HEK293 (cell line): ENCODE results near the gene SNN.

Source experiments
- INSM2 ChIP-seq: fragments of 450-650 bp; formaldehyde crosslinking; IDR thresholded peaks from 2 replicates; pipeline ENCODE4 v1.5.1; 2016; ENCODE audit warnings: missing biosample characterization, missing genetic modification characterization
- KLF1 ChIP-seq: fragments of 450-650 bp; formaldehyde crosslinking; IDR thresholded peaks from 2 replicates; pipeline ENCODE4 v1.5.1; 2016; ENCODE audit warnings: missing biosample characterization, missing genetic modification characterization
- PRDM2 ChIP-seq: fragments of 450-650 bp; formaldehyde crosslinking; IDR thresholded peaks from 2 replicates; pipeline ENCODE4 v1.5.1; 2016; ENCODE audit warnings: missing biosample characterization, missing genetic modification characterization, borderline replicate concordance
- PRDM6 ChIP-seq: fragments of 450-650 bp; formaldehyde crosslinking; IDR thresholded peaks from 2 replicates; pipeline ENCODE4 v1.5.1; 2017; ENCODE audit warnings: missing biosample characterization, missing genetic modification characterization
- SP2 ChIP-seq: fragments of 450-650 bp; formaldehyde crosslinking; IDR thresholded peaks from 2 replicates; pipeline ENCODE4 v1.5.1; 2016; ENCODE audit warnings: missing biosample characterization, missing genetic modification characterization
- YY1 ChIP-seq: fragments of 450-650 bp; formaldehyde crosslinking; IDR thresholded peaks from 2 replicates; pipeline ENCODE4 v1.5.1; 2018; ENCODE audit warnings: missing biosample characterization, missing genetic modification characterization
- ZBTB7A ChIP-seq: fragments of 450-650 bp; formaldehyde crosslinking; IDR thresholded peaks from 2 replicates; pipeline ENCODE4 v1.5.1; 2016; ENCODE audit warnings: low read depth, missing biosample characterization, missing genetic modification characterization
- ZFHX2 ChIP-seq: fragments of 450-650 bp; formaldehyde crosslinking; conservative IDR thresholded peaks from 2 replicates; pipeline ENCODE4 v1.5.1; 2016; ENCODE audit warnings: missing biosample characterization, missing genetic modification characterization
- ZFP37 ChIP-seq: fragments of 450-650 bp; formaldehyde crosslinking; IDR thresholded peaks from 2 replicates; pipeline ENCODE4 v1.5.1; 2016; ENCODE audit warnings: missing biosample characterization, missing genetic modification characterization
- ZFP69B ChIP-seq: fragments of 450-650 bp; formaldehyde crosslinking; IDR thresholded peaks from 2 replicates; pipeline ENCODE4 v1.5.1; 2016; ENCODE audit warnings: missing biosample characterization, missing genetic modification characterization
- ZNF146 ChIP-seq: fragments of 450-650 bp; formaldehyde crosslinking; IDR thresholded peaks from 2 replicates; pipeline ENCODE4 v1.5.1; 2016; ENCODE audit warnings: missing biosample characterization, missing genetic modification characterization
- ZNF211 ChIP-seq: fragments of 450-650 bp; formaldehyde crosslinking; IDR thresholded peaks from 2 replicates; pipeline ENCODE4 v1.5.1; 2016; ENCODE audit warnings: low read depth, missing biosample characterization, missing genetic modification characterization
- ZNF223 ChIP-seq: fragments of 450-650 bp; formaldehyde crosslinking; IDR thresholded peaks from 2 replicates; pipeline ENCODE4 v1.5.1; 2016; ENCODE audit warnings: missing biosample characterization, missing genetic modification characterization
- ZNF366 ChIP-seq: fragments of 450-650 bp; formaldehyde crosslinking; conservative IDR thresholded peaks from 2 replicates; pipeline ENCODE4 v1.5.1; 2016; ENCODE audit warnings: missing biosample characterization, missing genetic modification characterization
- ZNF623 ChIP-seq: fragments of 450-650 bp; formaldehyde crosslinking; IDR thresholded peaks from 2 replicates; pipeline ENCODE4 v1.5.1; 2016; ENCODE audit warnings: missing biosample characterization, missing genetic modification characterization
- ZNF626 ChIP-seq: fragments of 450-650 bp; sonication (Bioruptor Pico); formaldehyde crosslinking; IDR thresholded peaks from 2 replicates; pipeline ENCODE4 v1.5.1; 2018; ENCODE audit warnings: missing biosample characterization, missing genetic modification characterization, inconsistent platforms
- TF ChIP-seq, protein P1 (sequence below): fragments of 450-650 bp; formaldehyde crosslinking; IDR thresholded peaks from 2 replicates; pipeline ENCODE4 v1.5.1; 2017; ENCODE audit warnings: missing biosample characterization, missing genetic modification characterization
- TF ChIP-seq, protein P2 (sequence below): fragments of 450-650 bp; formaldehyde crosslinking; IDR thresholded peaks from 2 replicates; pipeline ENCODE4 v1.5.1; 2016; ENCODE audit warnings: missing biosample characterization, missing genetic modification characterization, borderline replicate concordance
- TF ChIP-seq, protein P3 (sequence below): fragments of 450-650 bp; formaldehyde crosslinking; IDR thresholded peaks from 2 replicates; pipeline ENCODE4 v1.5.1; 2016; ENCODE audit warnings: missing biosample characterization, missing genetic modification characterization, low read depth
- TF ChIP-seq, protein P4 (sequence below): fragments of 450-650 bp; formaldehyde crosslinking; IDR thresholded peaks from 2 replicates; pipeline ENCODE4 v1.5.1; 2016; ENCODE audit warnings: missing biosample characterization, missing genetic modification characterization
- TF ChIP-seq, protein P5 (sequence below): fragments of 450-650 bp; formaldehyde crosslinking; IDR thresholded peaks from 2 replicates; pipeline ENCODE4 v1.5.1; 2016; ENCODE audit warnings: missing biosample characterization, missing genetic modification characterization

The SNN gene

DNA sequence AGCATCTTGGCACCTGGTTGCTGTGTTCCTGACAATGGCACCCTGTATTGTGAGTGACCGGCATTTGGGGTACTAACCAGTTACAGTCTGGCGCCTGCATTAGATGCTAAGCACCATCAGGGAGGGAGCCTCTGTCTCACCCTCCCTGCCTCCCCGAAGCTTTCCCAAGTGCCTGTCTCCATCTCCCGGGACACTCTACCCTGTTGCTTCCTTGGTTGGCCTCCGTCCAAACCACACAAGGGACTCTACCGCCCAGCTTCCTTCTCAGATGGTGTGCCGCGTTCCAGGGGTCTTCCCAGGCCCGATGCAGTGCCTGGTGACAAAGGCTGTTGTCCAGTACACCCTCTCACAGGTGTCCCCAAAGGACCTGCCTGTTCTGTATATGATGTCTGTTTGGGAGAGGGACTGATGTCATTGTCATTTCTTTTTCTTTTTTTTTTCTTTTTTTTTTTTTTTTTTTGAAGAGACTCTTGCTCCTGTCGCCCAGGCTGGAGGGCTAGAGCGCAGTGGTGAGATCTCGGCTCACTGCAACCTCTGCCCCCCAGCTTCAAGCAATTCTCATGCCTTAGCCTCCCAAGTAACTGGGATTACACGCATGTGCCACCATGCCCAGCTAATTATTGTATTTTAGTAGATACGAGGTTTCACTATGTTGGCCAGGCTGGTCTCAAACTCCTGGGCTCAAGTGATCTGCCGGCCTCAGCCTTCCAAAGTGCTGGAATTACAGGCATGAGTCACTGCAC lies 6.7 kb downstream of the SNN start (continued):
- TF ChIP-seq, protein P1, sequence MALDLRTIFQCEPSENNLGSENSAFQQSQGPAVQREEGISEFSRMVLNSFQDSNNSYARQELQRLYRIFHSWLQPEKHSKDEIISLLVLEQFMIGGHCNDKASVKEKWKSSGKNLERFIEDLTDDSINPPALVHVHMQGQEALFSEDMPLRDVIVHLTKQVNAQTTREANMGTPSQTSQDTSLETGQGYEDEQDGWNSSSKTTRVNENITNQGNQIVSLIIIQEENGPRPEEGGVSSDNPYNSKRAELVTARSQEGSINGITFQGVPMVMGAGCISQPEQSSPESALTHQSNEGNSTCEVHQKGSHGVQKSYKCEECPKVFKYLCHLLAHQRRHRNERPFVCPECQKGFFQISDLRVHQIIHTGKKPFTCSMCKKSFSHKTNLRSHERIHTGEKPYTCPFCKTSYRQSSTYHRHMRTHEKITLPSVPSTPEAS (tag by site-specific recombination): no peak
- TF ChIP-seq, protein P2, sequence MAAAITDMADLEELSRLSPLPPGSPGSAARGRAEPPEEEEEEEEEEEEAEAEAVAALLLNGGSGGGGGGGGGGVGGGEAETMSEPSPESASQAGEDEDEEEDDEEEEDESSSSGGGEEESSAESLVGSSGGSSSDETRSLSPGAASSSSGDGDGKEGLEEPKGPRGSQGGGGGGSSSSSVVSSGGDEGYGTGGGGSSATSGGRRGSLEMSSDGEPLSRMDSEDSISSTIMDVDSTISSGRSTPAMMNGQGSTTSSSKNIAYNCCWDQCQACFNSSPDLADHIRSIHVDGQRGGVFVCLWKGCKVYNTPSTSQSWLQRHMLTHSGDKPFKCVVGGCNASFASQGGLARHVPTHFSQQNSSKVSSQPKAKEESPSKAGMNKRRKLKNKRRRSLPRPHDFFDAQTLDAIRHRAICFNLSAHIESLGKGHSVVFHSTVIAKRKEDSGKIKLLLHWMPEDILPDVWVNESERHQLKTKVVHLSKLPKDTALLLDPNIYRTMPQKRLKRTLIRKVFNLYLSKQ (tag by site-specific recombination): no peak
- TF ChIP-seq ZNF366 (no peak), SP2 (tag by site-specific recombination) (no peak), ZNF223 (tag by site-specific recombination) (no peak), ZNF146 (tag by site-specific recombination) (no peak), YY1 (no peak), ZBTB7A (no peak), ZFP69B (no peak), PRDM6 (no peak), ZNF211 (tag by site-specific recombination) (no peak), KLF1 (tag by site-specific recombination) (no peak), ZFHX2 (no peak), ZNF626 (no peak), ZFP37 (no peak), ZNF623 (no peak), PRDM2 (no peak), INSM2 (tag by site-specific recombination) (no peak)
- TF ChIP-seq, protein P3, sequence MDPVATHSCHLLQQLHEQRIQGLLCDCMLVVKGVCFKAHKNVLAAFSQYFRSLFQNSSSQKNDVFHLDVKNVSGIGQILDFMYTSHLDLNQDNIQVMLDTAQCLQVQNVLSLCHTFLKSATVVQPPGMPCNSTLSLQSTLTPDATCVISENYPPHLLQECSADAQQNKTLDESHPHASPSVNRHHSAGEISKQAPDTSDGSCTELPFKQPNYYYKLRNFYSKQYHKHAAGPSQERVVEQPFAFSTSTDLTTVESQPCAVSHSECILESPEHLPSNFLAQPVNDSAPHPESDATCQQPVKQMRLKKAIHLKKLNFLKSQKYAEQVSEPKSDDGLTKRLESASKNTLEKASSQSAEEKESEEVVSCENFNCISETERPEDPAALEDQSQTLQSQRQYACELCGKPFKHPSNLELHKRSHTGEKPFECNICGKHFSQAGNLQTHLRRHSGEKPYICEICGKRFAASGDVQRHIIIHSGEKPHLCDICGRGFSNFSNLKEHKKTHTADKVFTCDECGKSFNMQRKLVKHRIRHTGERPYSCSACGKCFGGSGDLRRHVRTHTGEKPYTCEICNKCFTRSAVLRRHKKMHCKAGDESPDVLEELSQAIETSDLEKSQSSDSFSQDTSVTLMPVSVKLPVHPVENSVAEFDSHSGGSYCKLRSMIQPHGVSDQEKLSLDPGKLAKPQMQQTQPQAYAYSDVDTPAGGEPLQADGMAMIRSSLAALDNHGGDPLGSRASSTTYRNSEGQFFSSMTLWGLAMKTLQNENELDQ (tag by site-specific recombination): no peak
- TF ChIP-seq, protein P4, sequence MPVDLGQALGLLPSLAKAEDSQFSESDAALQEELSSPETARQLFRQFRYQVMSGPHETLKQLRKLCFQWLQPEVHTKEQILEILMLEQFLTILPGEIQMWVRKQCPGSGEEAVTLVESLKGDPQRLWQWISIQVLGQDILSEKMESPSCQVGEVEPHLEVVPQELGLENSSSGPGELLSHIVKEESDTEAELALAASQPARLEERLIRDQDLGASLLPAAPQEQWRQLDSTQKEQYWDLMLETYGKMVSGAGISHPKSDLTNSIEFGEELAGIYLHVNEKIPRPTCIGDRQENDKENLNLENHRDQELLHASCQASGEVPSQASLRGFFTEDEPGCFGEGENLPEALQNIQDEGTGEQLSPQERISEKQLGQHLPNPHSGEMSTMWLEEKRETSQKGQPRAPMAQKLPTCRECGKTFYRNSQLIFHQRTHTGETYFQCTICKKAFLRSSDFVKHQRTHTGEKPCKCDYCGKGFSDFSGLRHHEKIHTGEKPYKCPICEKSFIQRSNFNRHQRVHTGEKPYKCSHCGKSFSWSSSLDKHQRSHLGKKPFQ (tag by site-specific recombination): no peak
- TF ChIP-seq, protein P5, sequence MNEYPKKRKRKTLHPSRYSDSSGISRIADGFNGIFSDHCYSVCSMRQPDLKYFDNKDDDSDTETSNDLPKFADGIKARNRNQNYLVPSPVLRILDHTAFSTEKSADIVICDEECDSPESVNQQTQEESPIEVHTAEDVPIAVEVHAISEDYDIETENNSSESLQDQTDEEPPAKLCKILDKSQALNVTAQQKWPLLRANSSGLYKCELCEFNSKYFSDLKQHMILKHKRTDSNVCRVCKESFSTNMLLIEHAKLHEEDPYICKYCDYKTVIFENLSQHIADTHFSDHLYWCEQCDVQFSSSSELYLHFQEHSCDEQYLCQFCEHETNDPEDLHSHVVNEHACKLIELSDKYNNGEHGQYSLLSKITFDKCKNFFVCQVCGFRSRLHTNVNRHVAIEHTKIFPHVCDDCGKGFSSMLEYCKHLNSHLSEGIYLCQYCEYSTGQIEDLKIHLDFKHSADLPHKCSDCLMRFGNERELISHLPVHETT (tag by site-specific recombination): no peak
